Ascending aorta (tissue), 2 donors: ENCODE measurements around the gene LHX5. TPM values are rescaled to one million over a fixed set of nuclear protein-coding genes. Genes with fewer than 3 reads are reported as not detected.

Source experiments
- DNase-seq, 2 donors: peaks; one replicate each; pipeline ENCODE4 v3.0.0-alpha.2; 2019; ENCODE audit warnings: low spot score in 2 of 2
- H3K27ac ChIP-seq, 2 donors: fragments of 200-600 bp; sonication (generic); one replicate each; pipeline ENCODE4 v1.5.1; 2016 to 2017; ENCODE audit warnings: mild to moderate bottlenecking in 1 of 2
- H3K27me3 ChIP-seq: fragments of 200-600 bp; sonication (generic); one replicate; pipeline ENCODE4 v1.5.1; 2017
- H3K36me3 ChIP-seq, 2 donors: fragments of 200-600 bp; sonication (generic); one replicate each; pipeline ENCODE4 v1.5.1; 2016
- H3K4me1 ChIP-seq, 2 donors: fragments of 200-600 bp; sonication (generic); one replicate each; pipeline ENCODE4 v1.5.1; 2016 to 2017; ENCODE audit warnings: mild to moderate bottlenecking in 1 of 2
- H3K4me3 ChIP-seq, 2 donors: fragments of 200-600 bp; sonication (generic); one replicate each; pipeline ENCODE4 v1.5.1; 2016 to 2017; ENCODE audit warnings: mild to moderate bottlenecking in 1 of 2
- H3K9me3 ChIP-seq, 2 donors: fragments of 200-600 bp; sonication (generic); one replicate each; pipeline ENCODE4 v1.5.1; 2016
- CTCF ChIP-seq, 3 experiments: fragments of 200-600 bp in 2 of 3; fragments of 450-650 bp in 1 of 3; sonication (generic) in 2 of 3; IDR thresholded peaks; one replicate each; pipeline ENCODE4 v1.5.1; 2016 to 2019; ENCODE audit warnings: antibody characterized with exemption in 3 of 3, mild to moderate bottlenecking in 1 of 3, moderate library complexity in 1 of 3
- intact Hi-C: fragments of 100-400 bp; cut with DNase I; formaldehyde crosslinking; loops from one replicate; pipeline ENCODE4 v1.15.1; 2023
- total RNA-seq: library from RNA; depleted of rRNA; stranded (reverse); fragments of >200 nt; gene quantifications from one replicate; pipeline ENCODE4 v1.1.0, GENCODE V29; 2016

LHX5 gene
- total RNA-seq, 1 donor from 2014 or later, result not detected

GRCh38 chr12:113461666-113462065, 10.0 kb downstream of the LHX5 start:
- H3K4me1 ChIP-seq, result peaks cover 15 to 21% of the 10 kb centered on the region in 2 donors
- no peak overlapping the region for H3K4me3 ChIP-seq
- TF ChIP-seq CTCF (IDR thresholded peaks at IDR 0.05), result no peak

DNA sequence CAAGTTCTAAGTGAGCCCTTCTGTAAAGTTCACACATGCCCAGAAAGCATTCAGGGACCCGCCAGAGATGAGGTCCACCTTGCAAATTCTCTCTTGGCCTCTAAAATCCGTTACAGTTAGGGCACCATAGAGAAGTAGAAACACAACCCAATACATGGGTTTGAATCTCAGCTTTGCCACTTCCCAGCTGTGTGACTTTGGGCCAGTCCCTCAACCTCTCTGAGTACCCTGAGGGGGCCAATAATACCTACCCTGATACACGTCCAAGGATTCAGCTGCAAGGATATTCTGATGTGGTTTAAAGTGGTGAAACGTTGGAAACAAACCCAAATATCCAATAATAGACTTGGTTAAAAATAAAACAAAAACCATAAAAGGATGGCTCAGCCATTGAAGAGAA, 11.7 kb downstream of the LHX5 start:
- Histone ChIP-seq H3K36me3 (no peaks in the 10 kb centered on the region), H3K4me3 (no peak overlapping the region), H3K27me3 (peaks cover 19% of the 10 kb centered on the region), H3K9me3 (no peaks in the 10 kb centered on the region), H3K4me1 (peaks cover 11 to 12% of the 10 kb centered on the region in 2 donors), H3K27ac (no peak overlapping the region)
- no peak for TF ChIP-seq CTCF (IDR thresholded peaks at IDR 0.05)
- intact Hi-C loops, result no loop called here
- DNase-seq, result no peak

More at GRCh38 chr12:113461666-113462065, 10.0 kb downstream of the LHX5 start:
- H3K27ac ChIP-seq, result no peak overlapping the region
- no peaks in the 10 kb centered on the region for H3K36me3 ChIP-seq
- DNase-seq, result no peak
- H3K27me3 ChIP-seq, result peaks cover 34% of the 10 kb centered on the region
- no peaks in the 10 kb centered on the region for H3K9me3 ChIP-seq
- intact Hi-C loops, result loop anchor here (2.0 kb wide), 1 partner anchor 451 kb away; no protein-coding TSS in a partner anchor

DNA sequence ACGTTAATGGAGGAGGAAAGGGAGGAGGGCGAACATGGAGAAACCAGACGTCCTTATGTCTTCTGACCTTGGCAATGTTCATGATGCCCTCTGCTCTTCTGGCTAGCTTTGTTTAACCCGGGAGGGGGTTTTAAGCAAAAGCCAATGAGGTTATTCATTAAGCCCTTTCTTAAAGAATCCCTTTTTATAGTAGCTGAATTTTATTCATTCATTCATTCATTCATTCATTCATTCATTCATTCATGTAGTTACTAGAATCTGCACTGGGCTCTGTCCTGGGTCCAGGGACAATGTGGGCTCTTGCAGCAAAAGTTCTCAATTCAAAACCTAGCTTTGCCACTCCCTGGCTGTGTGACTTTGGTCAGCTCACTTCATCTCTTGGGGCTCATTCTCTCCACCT, 14.0 kb downstream of the LHX5 start:
- Histone ChIP-seq H3K4me3 (no peak overlapping the region), H3K27ac (no peak overlapping the region), H3K36me3 (no peaks in the 10 kb centered on the region), H3K9me3 (no peaks in the 10 kb centered on the region), H3K4me1 (peaks cover 0 to 1% of the 10 kb centered on the region in 2 donors), H3K27me3 (peaks cover 1% of the 10 kb centered on the region)
- intact Hi-C loops, result no loop called here
- TF ChIP-seq CTCF (IDR thresholded peaks at IDR 0.05), result no peak
- DNase-seq, result no peak

GRCh38 chr12:113457185-113457584, 14.5 kb downstream of the LHX5 start:
- Histone ChIP-seq H3K27ac (no peak overlapping the region), H3K9me3 (no peaks in the 10 kb centered on the region), H3K4me1 (no peaks in the 10 kb centered on the region), H3K36me3 (no peaks in the 10 kb centered on the region), H3K27me3 (no peaks in the 10 kb centered on the region), H3K4me3 (no peak overlapping the region)
- DNase-seq, result no peak
- intact Hi-C loops, result no loop called here
- no peak for TF ChIP-seq CTCF (IDR thresholded peaks at IDR 0.05)

GRCh38 chr12:113456761-113457160, 14.9 kb downstream of the LHX5 start:
- Histone ChIP-seq H3K4me3 (no peak overlapping the region), H3K36me3 (no peaks in the 10 kb centered on the region), H3K4me1 (no peaks in the 10 kb centered on the region), H3K27me3 (no peaks in the 10 kb centered on the region), H3K27ac (no peak overlapping the region), H3K9me3 (no peaks in the 10 kb centered on the region)
- no peak for TF ChIP-seq CTCF (IDR thresholded peaks at IDR 0.05)
- intact Hi-C loops, result no loop called here
- DNase-seq, result no peak

GRCh38 chr12:113456199-113456598, 15.5 kb downstream of the LHX5 start:
- no peak overlapping the region for H3K27ac ChIP-seq
- H3K4me3 ChIP-seq, result no peak overlapping the region
- DNase-seq, result no peak
- no peaks in the 10 kb centered on the region for H3K27me3 ChIP-seq
- intact Hi-C loops, result no loop called here
- no peaks in the 10 kb centered on the region for H3K9me3 ChIP-seq
- H3K4me1 ChIP-seq, result no peaks in the 10 kb centered on the region
- no peak for TF ChIP-seq CTCF (IDR thresholded peaks at IDR 0.05)
- H3K36me3 ChIP-seq, result no peaks in the 10 kb centered on the region
